H9 (cell line): ENCODE measurements around the gene MTMR1. TPM values are rescaled to one million over a fixed set of nuclear protein-coding genes. Genes with fewer than 3 reads are reported as not detected.

Source experiments
- DNase-seq: peaks from one replicate; pipeline ENCODE4 v3.0.0-alpha.2; 2017
- H2AFZ ChIP-seq: one replicate; pipeline ENCODE4 v1.6.1; 2013; ENCODE audit warnings: mild to moderate bottlenecking, low read length, control low read depth, moderate library complexity
- H2AK5ac ChIP-seq: 2 replicates; pipeline ENCODE4 v1.6.1; 2013; ENCODE audit warnings: low read length, control low read depth, mixed read lengths; ENCODE audit not compliant: insufficient read length
- H2BK120ac ChIP-seq: one replicate; pipeline ENCODE4 v1.6.1; 2013; ENCODE audit warnings: low read depth, mild to moderate bottlenecking, low read length, control low read depth, inconsistent platforms; ENCODE audit not compliant: poor library complexity, severe bottlenecking
- H2BK12ac ChIP-seq: 2 replicates; pipeline ENCODE4 v1.6.1; 2013; ENCODE audit warnings: low read length, control low read depth, mixed read lengths, low read depth; ENCODE audit not compliant: insufficient read length
- H2BK15ac ChIP-seq: 2 replicates; pipeline ENCODE4 v1.6.1; 2013; ENCODE audit warnings: low read depth, low read length, control low read depth
- H2BK20ac ChIP-seq: one replicate; pipeline ENCODE4 v1.6.1; 2013; ENCODE audit warnings: low read depth, mild to moderate bottlenecking, low read length, control low read depth, inconsistent platforms; ENCODE audit not compliant: poor library complexity, severe bottlenecking
- H2BK5ac ChIP-seq: 2 replicates; pipeline ENCODE4 v1.6.1; 2013; ENCODE audit warnings: low read length, control low read depth, mixed read lengths; ENCODE audit not compliant: insufficient read length
- H3K14ac ChIP-seq: 2 replicates; pipeline ENCODE4 v1.6.1; 2013; ENCODE audit warnings: low read length, control low read depth; ENCODE audit not compliant: insufficient read depth
- H3K18ac ChIP-seq: 2 replicates; pipeline ENCODE4 v1.6.1; 2013; ENCODE audit warnings: low read depth, mild to moderate bottlenecking, mixed read lengths, low read length, control low read depth; ENCODE audit not compliant: insufficient read length
- H3K23ac ChIP-seq: 2 replicates; pipeline ENCODE4 v1.6.1; 2013; ENCODE audit warnings: low read length, control low read depth, mixed read lengths, low read depth; ENCODE audit not compliant: insufficient read length
- H3K23me2 ChIP-seq: 2 replicates; pipeline ENCODE4 v1.6.1; 2013; ENCODE audit warnings: low read depth, mild to moderate bottlenecking, mixed read lengths, low read length, control low read depth; ENCODE audit not compliant: insufficient read length, poor library complexity, severe bottlenecking
- H3K27ac ChIP-seq: 2 replicates; pipeline ENCODE4 v1.5.1; 2013; ENCODE audit warnings: low read length, control low read depth, mixed read lengths, low read depth; ENCODE audit not compliant: insufficient read length
- H3K27me3 ChIP-seq: 2 replicates; pipeline ENCODE4 v1.6.1; 2013; ENCODE audit warnings: low read length, control low read depth, inconsistent platforms; ENCODE audit not compliant: insufficient read depth
- H3K4ac ChIP-seq: 2 replicates; pipeline ENCODE4 v1.6.1; 2013; ENCODE audit warnings: low read depth, mild to moderate bottlenecking, control low read depth, inconsistent platforms, low read length, moderate library complexity
- H3K4me1 ChIP-seq: 2 replicates; pipeline ENCODE4 v1.6.1; 2013; ENCODE audit warnings: low read length, control low read depth, inconsistent platforms; ENCODE audit not compliant: insufficient read depth
- H3K4me2 ChIP-seq: 2 replicates; pipeline ENCODE4 v1.6.1; 2013; ENCODE audit warnings: low read length, control low read depth, mixed read lengths; ENCODE audit not compliant: insufficient read length, insufficient read depth
- H3K56ac ChIP-seq: 2 replicates; pipeline ENCODE4 v1.6.1; 2013; ENCODE audit warnings: low read depth, mild to moderate bottlenecking, mixed read lengths, low read length, control low read depth; ENCODE audit not compliant: insufficient read length
- H3K79me1 ChIP-seq: 2 replicates; pipeline ENCODE4 v1.6.1; 2013; ENCODE audit warnings: low read depth, mild to moderate bottlenecking, moderate library complexity, low read length, control low read depth, inconsistent platforms; ENCODE audit not compliant: insufficient read depth, poor library complexity, severe bottlenecking
- H3K79me2 ChIP-seq: 2 replicates; pipeline ENCODE4 v1.6.1; 2013; ENCODE audit warnings: low read length, control low read depth, inconsistent platforms; ENCODE audit not compliant: insufficient read depth
- H3K9ac ChIP-seq: 2 replicates; pipeline ENCODE4 v1.6.1; 2013; ENCODE audit warnings: low read length, control low read depth, mixed read lengths; ENCODE audit not compliant: insufficient read length; ENCODE audit errors: extremely low read depth
- H3K9me3 ChIP-seq: one replicate; pipeline ENCODE4 v1.6.1; 2013; ENCODE audit warnings: low read depth, low read length, inconsistent platforms; ENCODE audit not compliant: control insufficient read depth
- H3T11ph ChIP-seq: one replicate; pipeline ENCODE4 v1.6.1; 2013; ENCODE audit warnings: mild to moderate bottlenecking, low read length, control low read depth, inconsistent platforms
- H4K20me1 ChIP-seq: one replicate; pipeline ENCODE4 v1.6.1; 2013; ENCODE audit not compliant: control insufficient read depth, insufficient read length, insufficient read depth
- H4K5ac ChIP-seq: 2 replicates; pipeline ENCODE4 v1.6.1; 2013; ENCODE audit warnings: low read depth, mild to moderate bottlenecking, mixed read lengths, low read length, control low read depth; ENCODE audit not compliant: insufficient read length
- H4K8ac ChIP-seq: replicated peaks from 2 replicates; pipeline ENCODE4 v1.6.1; 2013; ENCODE audit warnings: low read length, control low read depth, mixed read lengths, low read depth; ENCODE audit not compliant: insufficient read length
- H4K91ac ChIP-seq: 2 replicates; pipeline ENCODE4 v1.6.1; 2013; ENCODE audit warnings: low read depth, mild to moderate bottlenecking, moderate library complexity, mixed read lengths, low read length, control low read depth; ENCODE audit not compliant: insufficient read length
- H3K27ac Mint-ChIP-seq, 3 experiments: 2 replicates in 2 of 3; 3 replicates in 1 of 3; pipeline ENCODE4 v1.8.0; 2020 to 2021; ENCODE audit warnings: mixed read lengths in 3 of 3, mild to moderate bottlenecking in 1 of 3, moderate library complexity in 1 of 3
- H3K27me3 Mint-ChIP-seq: 2 replicates; pipeline ENCODE4 v1.8.0; 2021; ENCODE audit warnings: low read depth, mild to moderate bottlenecking, moderate library complexity, mixed read lengths
- H3K36me3 Mint-ChIP-seq, 3 experiments: 2 replicates in 2 of 3; 3 replicates in 1 of 3; pipeline ENCODE4 v1.8.0; 2020 to 2021; ENCODE audit warnings: low read depth in 3 of 3, mixed read lengths in 3 of 3; ENCODE audit not compliant: insufficient read depth in 1 of 3
- H3K4me1 Mint-ChIP-seq, 2 experiments: 2 replicates each; pipeline ENCODE4 v1.8.0; 2020; ENCODE audit warnings: mixed read lengths in 2 of 2
- H3K4me3 Mint-ChIP-seq, 2 experiments: 2 replicates in 1 of 2; 3 replicates in 1 of 2; pipeline ENCODE4 v1.8.0; 2020 to 2021; ENCODE audit warnings: mild to moderate bottlenecking in 2 of 2, mixed read lengths in 2 of 2, moderate library complexity in 1 of 2
- H3K9me3 Mint-ChIP-seq, 2 experiments: 2 replicates in 1 of 2; 3 replicates in 1 of 2; pipeline ENCODE4 v1.8.0; 2020; ENCODE audit warnings: mild to moderate bottlenecking in 2 of 2, mixed read lengths in 2 of 2, moderate library complexity in 1 of 2
- WGBS: extraction: QIAGEN DNeasy Blood & Tissue Kit; methylation state at CpG from one replicate; pipeline ENCODE4 v1.1.7; 2013; ENCODE audit warnings: missing lambda C conversion rate, low lambda C conversion rate, mixed read lengths; ENCODE audit not compliant: insufficient read length; ENCODE audit errors: extremely low coverage; 5-methylcytosine and 5-hydroxymethylcytosine counted together
- total RNA-seq: library from RNA; stranded (reverse); gene quantifications from 2 replicates; pipeline ENCODE4 v1.2.1, GENCODE V29; 2021
- TF ChIP-seq, protein P1 (sequence below): fragments of 200-600 bp; sonication (generic); conservative IDR thresholded peaks from 3 replicates; pipeline ENCODE4 v1.8.0; 2021; ENCODE audit warnings: antibody characterized with exemption, mild to moderate bottlenecking

Gene MTMR1
- total RNA-seq, 1 experiment from 2014 or later, result 25.2 TPM

DNA sequence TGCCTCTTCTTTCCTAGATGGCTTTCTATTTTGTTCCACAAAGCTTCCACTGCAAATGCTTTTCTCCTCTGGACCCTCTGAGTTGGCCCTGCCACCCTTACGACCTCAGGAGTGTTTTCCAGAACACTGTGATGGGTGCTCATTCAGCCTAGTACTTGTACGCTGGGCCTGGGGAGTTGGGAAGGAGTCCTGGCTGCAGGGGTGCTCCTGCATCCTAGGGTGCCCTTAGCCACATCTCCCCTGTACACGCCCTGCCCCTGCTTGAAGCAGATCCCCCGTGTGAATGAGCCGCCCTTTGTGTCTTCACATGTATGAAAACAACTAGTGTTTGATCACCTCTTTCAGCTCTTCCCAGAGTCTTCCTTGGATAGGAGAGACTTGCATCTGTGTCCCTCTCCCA is 64.2 kb downstream of the MTMR1 start:
- Histone ChIP-seq H3K23ac (no peak overlapping the region), H4K91ac (no peak overlapping the region), H2BK12ac (no peak overlapping the region), H2AFZ (no peak overlapping the region), H3K4me2 (no peak overlapping the region), H2AK5ac (no peak overlapping the region), H2BK5ac (no peak overlapping the region), H3T11ph (no peak overlapping the region), H4K5ac (no peak overlapping the region), H3K79me2 (no peaks in the 10 kb centered on the region), H2BK20ac (no peak overlapping the region), H2BK15ac (no peak overlapping the region), H4K8ac (no peak overlapping the region), H3K23me2 (no peaks in the 10 kb centered on the region), H3K9ac (no peak overlapping the region), H3K56ac (no peak overlapping the region), H3K27ac (no peak overlapping the region), H2BK120ac (no peak overlapping the region), H3K79me1 (no peaks in the 10 kb centered on the region), H3K4me1 (no peaks in the 10 kb centered on the region), H4K20me1 (no peaks in the 10 kb centered on the region), H3K4ac (no peak overlapping the region), H3K18ac (no peak overlapping the region), H3K14ac (no peak overlapping the region), H3K27me3 (no peaks in the 10 kb centered on the region), H3K9me3 (no peaks in the 10 kb centered on the region)
- no CpG with 5 or more reads among the region's 5 CpGs for WGBS
- H3K4me1 Mint-ChIP-seq, result no peaks in the 10 kb centered on the region
- DNase-seq, result no peak
- H3K27ac Mint-ChIP-seq, result no peak overlapping the region
- peaks cover 14 to 38% (median 22%) of the 10 kb centered on the region in 3 experiments; a peak in 6 of 7 replicates for H3K36me3 Mint-ChIP-seq
- TF ChIP-seq, protein P1, sequence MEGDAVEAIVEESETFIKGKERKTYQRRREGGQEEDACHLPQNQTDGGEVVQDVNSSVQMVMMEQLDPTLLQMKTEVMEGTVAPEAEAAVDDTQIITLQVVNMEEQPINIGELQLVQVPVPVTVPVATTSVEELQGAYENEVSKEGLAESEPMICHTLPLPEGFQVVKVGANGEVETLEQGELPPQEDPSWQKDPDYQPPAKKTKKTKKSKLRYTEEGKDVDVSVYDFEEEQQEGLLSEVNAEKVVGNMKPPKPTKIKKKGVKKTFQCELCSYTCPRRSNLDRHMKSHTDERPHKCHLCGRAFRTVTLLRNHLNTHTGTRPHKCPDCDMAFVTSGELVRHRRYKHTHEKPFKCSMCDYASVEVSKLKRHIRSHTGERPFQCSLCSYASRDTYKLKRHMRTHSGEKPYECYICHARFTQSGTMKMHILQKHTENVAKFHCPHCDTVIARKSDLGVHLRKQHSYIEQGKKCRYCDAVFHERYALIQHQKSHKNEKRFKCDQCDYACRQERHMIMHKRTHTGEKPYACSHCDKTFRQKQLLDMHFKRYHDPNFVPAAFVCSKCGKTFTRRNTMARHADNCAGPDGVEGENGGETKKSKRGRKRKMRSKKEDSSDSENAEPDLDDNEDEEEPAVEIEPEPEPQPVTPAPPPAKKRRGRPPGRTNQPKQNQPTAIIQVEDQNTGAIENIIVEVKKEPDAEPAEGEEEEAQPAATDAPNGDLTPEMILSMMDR, result no peak
- H3K9me3 Mint-ChIP-seq, result peaks cover 49 to 77% of the 10 kb centered on the region in 2 experiments
- no peaks in the 10 kb centered on the region; the same call in 1 of the 2 replicates for H3K27me3 Mint-ChIP-seq
- H3K4me3 Mint-ChIP-seq, result no peak overlapping the region
